Measurements from ENCODE around the gene RAF1. TPM values are rescaled to one million over a fixed set of nuclear protein-coding genes. Genes with fewer than 3 reads are reported as not detected.

The RAF1 gene
- total and polyA plus RNA-seq, 2 donors (not counting 1 experiment from before 2014, with no cell fraction given) = 134 to 258 TPM

DNA sequence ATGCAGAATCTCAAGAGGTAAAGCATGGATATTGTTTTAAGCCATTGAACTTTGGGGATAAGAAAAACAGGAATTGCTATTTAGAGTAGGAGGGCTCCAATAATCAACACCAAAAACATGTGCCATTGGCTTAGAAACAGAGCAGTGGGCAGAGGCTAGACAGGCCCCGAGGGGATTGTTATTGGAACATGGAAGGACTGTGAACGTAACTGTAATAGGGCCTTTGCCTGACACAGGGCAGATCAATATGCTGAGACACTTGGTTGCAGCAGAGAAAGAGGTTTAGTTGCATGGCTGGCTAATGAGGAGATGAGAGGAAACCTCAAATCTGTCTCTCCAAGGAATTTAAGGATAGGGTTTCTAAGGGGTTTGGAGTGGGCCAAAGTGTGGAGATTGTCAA, 36.9 kb upstream of the RAF1 start:
- H3K9me3 ChIP-seq (ENCODE audit: control insufficient read depth, insufficient read depth, low read depth, low read length) = no peaks in the 10 kb centered on the region
- no peak overlapping the region for H3K27ac ChIP-seq (ENCODE audit: insufficient read depth, low read length)
- no peak overlapping the region for H3K4me2 ChIP-seq (ENCODE audit: extremely low read depth, insufficient read depth, low read length)
- DNase-seq (ENCODE audit: low read depth in 2 of 2) = no peak
- H2AFZ ChIP-seq (ENCODE audit: low read length) = no peak overlapping the region
- H3K27me3 ChIP-seq (ENCODE audit: control insufficient read depth, insufficient read depth, low read length) = peaks cover 6% of the 10 kb centered on the region
- H4K20me1 ChIP-seq (ENCODE audit: control insufficient read depth, extremely low read depth, insufficient read depth, low read length) = no peaks in the 10 kb centered on the region
- no peak overlapping the region for H3K9ac ChIP-seq (ENCODE audit: insufficient read depth, low read length)
- no peaks in the 10 kb centered on the region for H3K4me1 ChIP-seq (ENCODE audit: control insufficient read depth, extremely low read depth, insufficient read depth, low read length)
- H3K4me3 ChIP-seq (replicated peaks in 1 of 4; ENCODE audit: control extremely low read depth in 1 of 4, insufficient read depth in 1 of 4, low read depth in 3 of 4, low read length in 4 of 4) = no peak overlapping the region
- no peaks in the 10 kb centered on the region for H3K36me3 ChIP-seq (ENCODE audit: control insufficient read depth, insufficient read depth, low read length)
- H3K79me2 ChIP-seq (ENCODE audit: control insufficient read depth, insufficient read depth, low read length) = no peaks in the 10 kb centered on the region
- TF ChIP-seq EZH2 (IDR thresholded peaks at IDR 0.05; ENCODE audit: low read length, missing control alignments) = no peak
- TF ChIP-seq CTCF (conservative IDR thresholded peaks at IDR 0.05 in 1 of 2, IDR thresholded peaks at IDR 0.05 in 1 of 2; ENCODE audit: low read depth in 1 of 2, low read length in 2 of 2) = no peak

DNA sequence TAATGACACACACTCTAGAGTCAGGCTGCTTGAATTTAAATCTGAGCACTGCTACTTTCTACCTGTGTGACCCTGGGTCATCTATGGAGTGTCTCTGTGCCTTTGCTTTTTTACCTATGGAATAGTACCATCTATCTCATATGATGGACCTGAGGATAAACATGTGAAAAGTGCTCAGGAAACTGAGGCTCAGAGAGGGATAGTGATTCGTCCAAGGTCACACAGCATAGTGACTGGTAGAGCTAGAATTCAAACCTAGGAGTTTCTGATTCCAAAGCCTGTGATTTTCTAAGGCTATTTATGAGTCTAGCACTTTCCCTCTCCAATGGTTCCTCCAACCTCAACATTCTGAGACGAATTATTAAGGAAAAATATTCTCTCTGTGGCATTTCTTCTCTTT, 32.0 kb upstream of the RAF1 start:
- H3K4me1 ChIP-seq (ENCODE audit: control insufficient read depth, extremely low read depth, insufficient read depth, low read length) = no peaks in the 10 kb centered on the region
- TF ChIP-seq EZH2 (IDR thresholded peaks at IDR 0.05; ENCODE audit: low read length, missing control alignments) = no peak
- no peak for TF ChIP-seq CTCF (conservative IDR thresholded peaks at IDR 0.05 in 1 of 2, IDR thresholded peaks at IDR 0.05 in 1 of 2; ENCODE audit: low read depth in 1 of 2, low read length in 2 of 2)
- H3K36me3 ChIP-seq (ENCODE audit: control insufficient read depth, insufficient read depth, low read length) = no peaks in the 10 kb centered on the region
- no peaks in the 10 kb centered on the region for H3K79me2 ChIP-seq (ENCODE audit: control insufficient read depth, insufficient read depth, low read length)
- no peak overlapping the region for H3K4me2 ChIP-seq (ENCODE audit: extremely low read depth, insufficient read depth, low read length)
- no peak overlapping the region for H3K9ac ChIP-seq (ENCODE audit: insufficient read depth, low read length)
- no peaks in the 10 kb centered on the region for H3K9me3 ChIP-seq (ENCODE audit: control insufficient read depth, insufficient read depth, low read depth, low read length)
- peaks cover 6% of the 10 kb centered on the region for H3K27me3 ChIP-seq (ENCODE audit: control insufficient read depth, insufficient read depth, low read length)
- no peak for DNase-seq (ENCODE audit: low read depth in 2 of 2)
- no peak overlapping the region for H3K27ac ChIP-seq (ENCODE audit: insufficient read depth, low read length)
- no peaks in the 10 kb centered on the region for H4K20me1 ChIP-seq (ENCODE audit: control insufficient read depth, extremely low read depth, insufficient read depth, low read length)
- no peak overlapping the region for H3K4me3 ChIP-seq (replicated peaks in 1 of 4; ENCODE audit: control extremely low read depth in 1 of 4, insufficient read depth in 1 of 4, low read depth in 3 of 4, low read length in 4 of 4)
- no peak overlapping the region for H2AFZ ChIP-seq (ENCODE audit: low read length)

- Histone ChIP-seq H3K4me2 (ENCODE audit: extremely low read depth, insufficient read depth, low read length) (no peak overlapping the region), H3K4me3 (replicated peaks in 1 of 4; ENCODE audit: control extremely low read depth in 1 of 4, insufficient read depth in 1 of 4, low read depth in 3 of 4, low read length in 4 of 4) (no peak overlapping the region), H3K27me3 (ENCODE audit: control insufficient read depth, insufficient read depth, low read length) (peaks cover 2% of the 10 kb centered on the region), H2AFZ (ENCODE audit: low read length) (no peak overlapping the region), H3K36me3 (ENCODE audit: control insufficient read depth, insufficient read depth, low read length) (no peaks in the 10 kb centered on the region), H3K4me1 (ENCODE audit: control insufficient read depth, extremely low read depth, insufficient read depth, low read length) (no peaks in the 10 kb centered on the region), H3K9me3 (ENCODE audit: control insufficient read depth, insufficient read depth, low read depth, low read length) (no peaks in the 10 kb centered on the region), H3K27ac (ENCODE audit: insufficient read depth, low read length) (no peak overlapping the region), H3K9ac (ENCODE audit: insufficient read depth, low read length) (no peak overlapping the region), H4K20me1 (ENCODE audit: control insufficient read depth, extremely low read depth, insufficient read depth, low read length) (no peaks in the 10 kb centered on the region), H3K79me2 (ENCODE audit: control insufficient read depth, insufficient read depth, low read length) (no peaks in the 10 kb centered on the region)
- TF ChIP-seq EZH2 (IDR thresholded peaks at IDR 0.05; ENCODE audit: low read length, missing control alignments) = no peak
- TF ChIP-seq CTCF (conservative IDR thresholded peaks at IDR 0.05 in 1 of 2, IDR thresholded peaks at IDR 0.05 in 1 of 2; ENCODE audit: low read depth in 1 of 2, low read length in 2 of 2) = no peak
- no peak for DNase-seq (ENCODE audit: low read depth in 2 of 2)
Measured at GRCh38 chr3:12695112-12695511, 31.2 kb upstream of the RAF1 start.

Data from fibroblast of lung (primary cell).